ENCODE results near the gene PTGES2.
A peak's percentile ranks its signal among the peaks of the same experiment; 100 is the strongest.

Gene PTGES2

DNA sequence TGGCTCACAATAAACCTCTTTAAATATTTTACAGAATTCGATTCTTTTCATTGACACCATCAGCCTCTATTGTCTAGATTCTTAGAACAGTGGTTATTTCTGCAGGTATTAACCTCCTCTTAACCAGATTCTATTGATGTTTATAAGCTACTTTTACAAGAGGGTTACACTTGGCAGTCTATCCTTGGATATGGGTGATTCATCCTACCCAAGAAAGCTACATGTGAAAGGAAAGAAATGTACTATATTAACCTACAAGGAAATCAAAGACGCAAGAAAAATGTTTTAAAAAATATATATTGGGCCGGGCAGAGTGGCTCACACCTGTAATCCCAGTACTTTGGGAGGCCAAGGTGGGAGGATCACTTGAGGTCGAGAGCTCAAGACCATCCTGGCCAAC lies 42.8 kb downstream of the PTGES2 start:
- no peak for TF ChIP-seq EZH2 (optimal IDR thresholded peaks at IDR 0.05; ENCODE audit: low read depth, low read length)
- TF ChIP-seq, protein P1, sequence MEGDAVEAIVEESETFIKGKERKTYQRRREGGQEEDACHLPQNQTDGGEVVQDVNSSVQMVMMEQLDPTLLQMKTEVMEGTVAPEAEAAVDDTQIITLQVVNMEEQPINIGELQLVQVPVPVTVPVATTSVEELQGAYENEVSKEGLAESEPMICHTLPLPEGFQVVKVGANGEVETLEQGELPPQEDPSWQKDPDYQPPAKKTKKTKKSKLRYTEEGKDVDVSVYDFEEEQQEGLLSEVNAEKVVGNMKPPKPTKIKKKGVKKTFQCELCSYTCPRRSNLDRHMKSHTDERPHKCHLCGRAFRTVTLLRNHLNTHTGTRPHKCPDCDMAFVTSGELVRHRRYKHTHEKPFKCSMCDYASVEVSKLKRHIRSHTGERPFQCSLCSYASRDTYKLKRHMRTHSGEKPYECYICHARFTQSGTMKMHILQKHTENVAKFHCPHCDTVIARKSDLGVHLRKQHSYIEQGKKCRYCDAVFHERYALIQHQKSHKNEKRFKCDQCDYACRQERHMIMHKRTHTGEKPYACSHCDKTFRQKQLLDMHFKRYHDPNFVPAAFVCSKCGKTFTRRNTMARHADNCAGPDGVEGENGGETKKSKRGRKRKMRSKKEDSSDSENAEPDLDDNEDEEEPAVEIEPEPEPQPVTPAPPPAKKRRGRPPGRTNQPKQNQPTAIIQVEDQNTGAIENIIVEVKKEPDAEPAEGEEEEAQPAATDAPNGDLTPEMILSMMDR (IDR thresholded peaks at IDR 0.05; ENCODE audit: low read length) = no peak
- TF ChIP-seq EZH2phosphoT487 (IDR thresholded peaks at IDR 0.05; ENCODE audit: low read length) = no peak
- H3K9ac ChIP-seq (ENCODE audit: low read length) = no peak overlapping the region
- H4K20me1 ChIP-seq (ENCODE audit: insufficient read depth, low read length) = peaks cover 11% of the 10 kb centered on the region
- no peaks in the 10 kb centered on the region for H3K27me3 ChIP-seq (replicated peaks; ENCODE audit: insufficient read depth, low read length)
- DNase-seq = no peak
- H3K79me2 ChIP-seq (ENCODE audit: low read length) = peaks cover 99% of the 10 kb centered on the region
- H3K9me2 ChIP-seq (replicated peaks; ENCODE audit: insufficient read depth, low read length) = no peaks in the 10 kb centered on the region
- H3K27ac ChIP-seq (ENCODE audit: low read length) = no peak overlapping the region
- peaks cover 28% of the 10 kb centered on the region for H3F3A ChIP-seq (ENCODE audit: insufficient read depth, low read length)
- H3K4me1 ChIP-seq (ENCODE audit: low read length) = peaks cover 28% of the 10 kb centered on the region
- H2AFZ ChIP-seq (ENCODE audit: low read length) = no peak overlapping the region
- no peaks in the 10 kb centered on the region for H3K9me3 ChIP-seq (replicated peaks; ENCODE audit: insufficient read depth, low read length)
- peaks cover under 1% of the 10 kb centered on the region; the same call in 1 of the 2 replicates for H3K36me3 ChIP-seq (replicated peaks; ENCODE audit: insufficient read depth, low read length)
- no peak overlapping the region for H3K4me2 ChIP-seq (ENCODE audit: low read depth, low read length)
- H3K4me3 ChIP-seq (ENCODE audit: low read length) = no peak overlapping the region

DNA sequence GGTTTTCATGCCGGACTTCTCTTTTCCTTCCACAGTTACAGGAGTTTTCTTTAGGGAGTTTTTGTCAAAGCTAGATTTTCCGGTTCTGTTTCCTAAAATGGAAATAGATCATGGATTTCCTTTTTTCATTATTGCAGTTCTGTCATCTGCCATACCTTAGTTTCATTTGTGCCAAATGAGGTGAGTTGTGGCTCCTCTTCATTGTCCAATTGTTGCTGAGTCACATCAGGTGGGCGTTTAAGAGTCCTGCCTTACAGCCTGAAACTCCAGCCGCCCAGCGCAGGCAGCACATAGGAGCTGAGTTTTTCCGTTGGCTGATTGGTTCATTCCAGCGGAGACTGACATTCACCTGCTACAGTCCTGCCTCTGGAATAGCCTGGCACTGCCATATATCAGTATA lies 45.4 kb downstream of the PTGES2 start:
- no peaks in the 10 kb centered on the region for H3K9me2 ChIP-seq (replicated peaks; ENCODE audit: insufficient read depth, low read length)
- peaks cover 4% of the 10 kb centered on the region; the same call in 1 of the 2 replicates for H4K20me1 ChIP-seq (ENCODE audit: insufficient read depth, low read length)
- H3K4me3 ChIP-seq (ENCODE audit: low read length) = peak overlapping the region; percentile 48
- peak overlapping the region; percentile 61 for H3K9ac ChIP-seq (ENCODE audit: low read length)
- peaks cover 50% of the 10 kb centered on the region for H3F3A ChIP-seq (ENCODE audit: insufficient read depth, low read length)
- H2AFZ ChIP-seq (ENCODE audit: low read length) = no peak overlapping the region
- peak overlapping the region; percentile 85 for H3K4me2 ChIP-seq (ENCODE audit: low read depth, low read length)
- DNase-seq = peak; percentile 86
- H3K79me2 ChIP-seq (ENCODE audit: low read length) = peaks cover 99% of the 10 kb centered on the region
- H3K27me3 ChIP-seq (replicated peaks; ENCODE audit: insufficient read depth, low read length) = no peaks in the 10 kb centered on the region
- H3K9me3 ChIP-seq (replicated peaks; ENCODE audit: insufficient read depth, low read length) = no peaks in the 10 kb centered on the region
- H3K4me1 ChIP-seq (ENCODE audit: low read length) = peaks cover 48% of the 10 kb centered on the region
- peak overlapping the region; percentile 97 for H3K27ac ChIP-seq (ENCODE audit: low read length)
- no peaks in the 10 kb centered on the region; the same call in 1 of the 2 replicates for H3K36me3 ChIP-seq (replicated peaks; ENCODE audit: insufficient read depth, low read length)
- no peak for TF ChIP-seq EZH2 (optimal IDR thresholded peaks at IDR 0.05; ENCODE audit: low read depth, low read length)
- no peak for TF ChIP-seq EZH2phosphoT487 (IDR thresholded peaks at IDR 0.05; ENCODE audit: low read length)
- TF ChIP-seq, protein P1 (IDR thresholded peaks at IDR 0.05; ENCODE audit: low read length) = no peak

DNA sequence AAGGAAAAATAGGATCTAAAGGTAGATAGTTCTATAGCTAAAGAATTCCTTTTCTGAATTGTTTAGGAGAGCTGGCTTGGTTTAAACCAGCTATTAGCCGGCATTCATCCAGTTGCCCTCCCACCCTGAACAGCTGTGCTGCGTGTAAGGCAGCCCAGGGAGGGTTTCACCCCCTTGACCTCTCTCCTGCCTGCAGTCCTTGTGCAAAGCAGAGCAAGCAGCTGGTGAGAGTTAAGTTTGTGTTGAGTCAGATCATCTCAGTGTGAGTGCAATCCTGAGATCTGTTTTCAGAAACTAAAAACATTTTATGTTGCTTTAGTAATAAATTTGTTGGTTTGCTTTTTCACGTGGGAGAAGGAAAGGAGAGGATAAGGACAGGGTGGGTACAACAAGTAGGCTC lies 46.5 kb downstream of the PTGES2 start:
- Histone ChIP-seq H3K4me1 (ENCODE audit: low read length) (peaks cover 53% of the 10 kb centered on the region), H3K4me3 (ENCODE audit: low read length) (no peak overlapping the region), H3K36me3 (replicated peaks; ENCODE audit: insufficient read depth, low read length) (no peaks in the 10 kb centered on the region; the same call in 1 of the 2 replicates), H4K20me1 (ENCODE audit: insufficient read depth, low read length) (0 out of 2 replicates have a peak, but pooled peaks cover 4% of the 10 kb centered on the region), H3K27ac (ENCODE audit: low read length) (peak overlapping the region; percentile 97), H3F3A (ENCODE audit: insufficient read depth, low read length) (peaks cover 55% of the 10 kb centered on the region), H3K4me2 (ENCODE audit: low read depth, low read length) (peak overlapping the region; percentile 85), H3K9me3 (replicated peaks; ENCODE audit: insufficient read depth, low read length) (no peaks in the 10 kb centered on the region), H3K9me2 (replicated peaks; ENCODE audit: insufficient read depth, low read length) (no peaks in the 10 kb centered on the region), H3K27me3 (replicated peaks; ENCODE audit: insufficient read depth, low read length) (no peaks in the 10 kb centered on the region), H3K9ac (ENCODE audit: low read length) (peak overlapping the region; percentile 61), H3K79me2 (ENCODE audit: low read length) (peaks cover 97% of the 10 kb centered on the region), H2AFZ (ENCODE audit: low read length) (no peak overlapping the region)
- TF ChIP-seq, protein P1 (IDR thresholded peaks at IDR 0.05; ENCODE audit: low read length) = no peak
- no peak for TF ChIP-seq EZH2phosphoT487 (IDR thresholded peaks at IDR 0.05; ENCODE audit: low read length)
- no peak for TF ChIP-seq EZH2 (optimal IDR thresholded peaks at IDR 0.05; ENCODE audit: low read depth, low read length)
- peak; percentile 78 for DNase-seq

All from MM.1S (cell line).